NCI-H510A treated with DMSO at 0.1 percent for 48 hours (cell line): Measurements from ENCODE around the gene PDE8A.

Experiments used
- DNase-seq: peaks from one replicate; lab custom pipeline; 2025; lab: John Stamatoyannopoulos, UW

PDE8A gene

GRCh38 chr15:85091990-85092389 is 110.3 kb downstream of the PDE8A start:
- DNase-seq = no peak

- DNase-seq = no peak
These were observed 113.0 kb downstream of the PDE8A start for GRCh38 chr15:85094685-85095084.

- no peak for DNase-seq
These were observed 113.9 kb downstream of the PDE8A start for GRCh38 chr15:85095566-85095965.

- DNase-seq = no peak
These were observed 115.6 kb downstream of the PDE8A start for GRCh38 chr15:85097250-85097649.

- no peak for DNase-seq
These were observed 116.1 kb downstream of the PDE8A start for GRCh38 chr15:85097725-85098124.

GRCh38 chr15:85099195-85099803 is 117.6 kb downstream of the PDE8A start:
- DNase-seq = no peak

- peak; percentile 27 for DNase-seq
These were observed 118.7 kb downstream of the PDE8A start for GRCh38 chr15:85100186-85100937.

GRCh38 chr15:85104584-85104983 is 122.9 kb downstream of the PDE8A start:
- no peak for DNase-seq

GRCh38 chr15:85108136-85108535 is 126.5 kb downstream of the PDE8A start:
- no peak for DNase-seq

GRCh38 chr15:85109333-85109732 is 127.7 kb downstream of the PDE8A start:
- DNase-seq = no peak

- DNase-seq = no peak
These were observed 131.3 kb downstream of the PDE8A start for GRCh38 chr15:85112997-85113396.

- no peak for DNase-seq
These were observed 133.2 kb downstream of the PDE8A start for GRCh38 chr15:85114886-85115285.

GRCh38 chr15:85116066-85116465 is 134.4 kb downstream of the PDE8A start:
- DNase-seq = no peak

GRCh38 chr15:85116494-85116893 is 134.8 kb downstream of the PDE8A start:
- DNase-seq = no peak

- no peak for DNase-seq
These were observed 135.4 kb downstream of the PDE8A start for GRCh38 chr15:85116925-85117646.

- DNase-seq = no peak
These were observed 136.5 kb downstream of the PDE8A start for GRCh38 chr15:85118173-85118572.

GRCh38 chr15:85118581-85118980 is 136.9 kb downstream of the PDE8A start:
- DNase-seq = no peak

GRCh38 chr15:85120351-85121113 is 138.9 kb downstream of the PDE8A start:
- no peak for DNase-seq

- DNase-seq = no peak
These were observed 142.5 kb downstream of the PDE8A start for GRCh38 chr15:85124173-85124572.

- no peak for DNase-seq
These were observed 143.5 kb downstream of the PDE8A start for GRCh38 chr15:85125056-85125661.

- DNase-seq = no peak
These were observed 147.0 kb downstream of the PDE8A start for GRCh38 chr15:85128621-85129020.

- DNase-seq = no peak
These were observed 148.2 kb downstream of the PDE8A start for GRCh38 chr15:85129881-85130280.
